IMR-90 (cell line): Measurements from ENCODE around the gene KRTAP2-1. TPM values are rescaled to one million over a fixed set of nuclear protein-coding genes. Genes with fewer than 3 reads are reported as not detected.
"Not testable (repeated sequence)": the region's sequence is repeated elsewhere in the genome, so short reads cannot be mapped to it uniquely, and the experiment has no call there.

Experiments
- ATAC-seq: fragments of 200-7000 bp; cut with Tn5 transposase; 2 replicates; pipeline ENCODE4 v1.9.1; 2020; ENCODE audit warnings: low read depth, mild to moderate bottlenecking, moderate library complexity
- BruUV-seq: library from RNA; stranded (reverse); fragments of 400-500 nt; replicated peaks from 2 replicates; lab custom pipeline; 2021; lab: Mats Ljungman, UMichigan
- CTCF ChIA-PET: fragments of 300-600 bp; formaldehyde crosslinking; extraction: SDS; loops from one replicate; lab custom pipeline; 2021; ENCODE audit warnings: antibody characterized with exemption; lab: Yijun Ruan, JAX
- POLR2A ChIA-PET: fragments of 300-600 bp; sonication (Branson Sonifier 250); formaldehyde crosslinking; loops from one replicate; lab custom pipeline; 2022; ENCODE audit warnings: antibody characterized with exemption; ENCODE audit not compliant: unreplicated experiment; lab: Charles Lee
- DNase-seq: peaks from one replicate; pipeline ENCODE4 v3.0.0; 2013
- H2AFZ ChIP-seq: replicated peaks from 2 replicates; pipeline ENCODE3; 2013; ENCODE audit warnings: low read length, mild to moderate bottlenecking; ENCODE audit not compliant: poor library complexity
- H2AK5ac ChIP-seq: 2 replicates; pipeline ENCODE4 v1.6.1; 2013; ENCODE audit warnings: low read depth, low read length, inconsistent platforms
- H2AK9ac ChIP-seq: replicated peaks from 2 replicates; pipeline ENCODE3; 2013; ENCODE audit warnings: mild to moderate bottlenecking, low read depth, low read length, moderate library complexity; ENCODE audit not compliant: poor library complexity
- H2BK120ac ChIP-seq: 2 replicates; pipeline ENCODE4 v1.6.1; 2013; ENCODE audit warnings: low read depth, low read length, inconsistent platforms
- H2BK15ac ChIP-seq: 3 replicates; pipeline ENCODE4 v1.6.1; 2013; ENCODE audit warnings: low read depth, low read length, inconsistent platforms
- H2BK20ac ChIP-seq: 2 replicates; pipeline ENCODE4 v1.6.1; 2013; ENCODE audit warnings: low read depth, mild to moderate bottlenecking, inconsistent platforms, low read length, moderate library complexity
- H2BK5ac ChIP-seq: 2 replicates; pipeline ENCODE4 v1.6.1; 2013; ENCODE audit warnings: mild to moderate bottlenecking, low read depth, low read length, inconsistent platforms; ENCODE audit not compliant: poor library complexity, severe bottlenecking
- H3K14ac ChIP-seq: replicated peaks from 2 replicates; pipeline ENCODE4 v1.6.1; 2013; ENCODE audit warnings: low read depth, low read length, inconsistent platforms
- H3K18ac ChIP-seq: 2 replicates; pipeline ENCODE4 v1.6.1; 2013; ENCODE audit warnings: low read depth, low read length, control low read depth
- H3K23ac ChIP-seq: 2 replicates; pipeline ENCODE4 v1.6.1; 2013; ENCODE audit warnings: low read depth, low read length, inconsistent platforms
- H3K27ac ChIP-seq: 2 replicates; pipeline ENCODE4 v1.5.1; 2013; ENCODE audit warnings: mild to moderate bottlenecking, control low read depth, low read length; ENCODE audit not compliant: insufficient read depth
- H3K27me3 ChIP-seq: 2 replicates; pipeline ENCODE4 v1.6.1; 2013; ENCODE audit warnings: low read length; ENCODE audit not compliant: control insufficient read depth, insufficient read depth
- H3K36me3 ChIP-seq: 2 replicates; pipeline ENCODE4 v1.6.1; 2013; ENCODE audit warnings: low read length, mixed read lengths; ENCODE audit not compliant: control insufficient read depth, insufficient read depth
- H3K4ac ChIP-seq: 2 replicates; pipeline ENCODE4 v1.6.1; 2013; ENCODE audit warnings: low read depth, low read length, inconsistent platforms
- H3K4me1 ChIP-seq: 2 replicates; pipeline ENCODE4 v1.6.1; 2013; ENCODE audit warnings: low read length, mixed read lengths; ENCODE audit not compliant: control insufficient read depth, insufficient read depth
- H3K4me2 ChIP-seq: 2 replicates; pipeline ENCODE4 v1.6.1; 2013; ENCODE audit warnings: low read depth, mild to moderate bottlenecking, control low read depth, low read length, moderate library complexity
- H3K4me3 ChIP-seq: 2 replicates; pipeline ENCODE4 v1.5.1; 2013; ENCODE audit warnings: low read depth, mild to moderate bottlenecking, control low read depth, low read length, moderate library complexity; ENCODE audit not compliant: insufficient read depth
- H3K56ac ChIP-seq: 2 replicates; pipeline ENCODE4 v1.6.1; 2013; ENCODE audit warnings: low read length, inconsistent platforms; ENCODE audit not compliant: insufficient read depth; ENCODE audit errors: extremely low read depth
- H3K79me1 ChIP-seq, 2 experiments: 2 replicates each; pipeline ENCODE4 v1.6.1; 2013; ENCODE audit warnings: low read length in 2 of 2, inconsistent platforms in 1 of 2, low read depth in 1 of 2
- H3K9ac ChIP-seq: 2 replicates; pipeline ENCODE4 v1.6.1; 2013; ENCODE audit warnings: low read depth, low read length, control low read depth
- H3K9me1 ChIP-seq: 2 replicates; pipeline ENCODE4 v1.6.1; 2013; ENCODE audit warnings: low read length, inconsistent platforms; ENCODE audit not compliant: insufficient read depth
- H3K9me3 ChIP-seq: 2 replicates; pipeline ENCODE4 v1.6.1; 2013; ENCODE audit warnings: low read length; ENCODE audit not compliant: control insufficient read depth, insufficient read depth
- H4K20me1 ChIP-seq: 2 replicates; pipeline ENCODE4 v1.6.1; 2013; ENCODE audit warnings: low read length, inconsistent platforms; ENCODE audit not compliant: insufficient read depth
- H4K5ac ChIP-seq: 2 replicates; pipeline ENCODE4 v1.6.1; 2013; ENCODE audit warnings: mild to moderate bottlenecking, low read depth, low read length, control low read depth
- H4K8ac ChIP-seq, 2 experiments: 2 replicates each; pipeline ENCODE4 v1.6.1; 2013; ENCODE audit warnings: low read depth in 2 of 2, low read length in 2 of 2, control low read depth in 1 of 2, inconsistent platforms in 1 of 2
- H4K91ac ChIP-seq: 2 replicates; pipeline ENCODE4 v1.6.1; 2013; ENCODE audit warnings: low read depth, low read length, inconsistent platforms; ENCODE audit not compliant: insufficient read depth
- CEBPB ChIP-seq: IDR thresholded peaks from 2 replicates; pipeline ENCODE4 v1.6.1; 2012; ENCODE audit warnings: low read depth, low read length, improper control_type of control experiment
- FOS ChIP-seq: fragments of 150-350 bp; IDR thresholded peaks from 2 replicates; pipeline ENCODE4 v1.6.1; 2016; ENCODE audit warnings: low read depth, low read length
- WGBS, 2 experiments: methylation state at CpG; one replicate each; pipeline versions ENCODE4 v1.1.5 to v1.1.7; 2013; ENCODE audit warnings: missing lambda C conversion rate in 2 of 2; ENCODE audit not compliant: insufficient read length in 1 of 2; ENCODE audit errors: extremely low coverage in 2 of 2; 5-methylcytosine and 5-hydroxymethylcytosine counted together
- dilution Hi-C: fragments of 300-500 bp; cut with HindIII; formaldehyde crosslinking; loops from one replicate; pipeline ENCODE4 v1.14.3; 2018; ENCODE audit warnings: low sequenced_read_pairs; ENCODE audit not compliant: unreplicated experiment
- in situ Hi-C: fragments of 300-500 bp; cut with MboI; formaldehyde crosslinking; loops from 3 replicates; pipeline ENCODE4 v1.14.3; 2019; ENCODE audit warnings: low sequenced_read_pairs, inconsistent platforms, mixed read lengths
- intact Hi-C: fragments of 100-400 bp; cut with micrococcal nuclease; formaldehyde crosslinking; loops from 2 replicates; pipeline ENCODE4 v1.10.0; 2022
- polyA plus RNA-seq, 3 experiments: library from polyadenylated mRNA; depleted of rRNA; stranded (reverse); fragments of >200 nt; gene quantifications; 2 replicates each; pipeline ENCODE4 v1.2.3, GENCODE V29; 2012; ENCODE audit warnings: low replicate concordance in 1 of 3
- total RNA-seq: library from RNA; depleted of rRNA; stranded (reverse); fragments of >200 nt; gene quantifications from 2 replicates; pipeline ENCODE4 v1.2.3, GENCODE V29; 2012

Gene KRTAP2-1
- total and polyA plus RNA-seq, 2 of the 4 experiments (the other 2 are of a cell fraction): not detected

- Histone ChIP-seq H2BK20ac (peak overlapping the region; percentile 98), H3K4me2 (peak overlapping the region; percentile 72), H3K9ac (peak overlapping the region; percentile 55; the same call in 1 of the 2 replicates), H2AK5ac (peak overlapping the region; percentile 93), H4K91ac (peak overlapping the region; percentile 89), H3K23ac (peak overlapping the region; percentile 93; the same call in 1 of the 2 replicates), H4K8ac (peak overlapping the region; percentile 10 to 67), H3K27ac (peak overlapping the region; percentile 94), H3K56ac (peak overlapping the region; percentile 71; the same call in 1 of the 2 replicates), H3K14ac (peak overlapping the region; percentile 79; the same call in 1 of the 2 replicates), H4K5ac (peak overlapping the region; percentile 91; the same call in 1 of the 2 replicates), H3K4me1 (peaks cover 16% of the 10 kb centered on the region), H3K4ac (peak overlapping the region; percentile 93), H2BK5ac (peak overlapping the region; percentile 98), H2BK15ac (peak overlapping the region; percentile 25; the same call in 1 of the 3 replicates), H3K18ac (peak overlapping the region; percentile 76), H2BK120ac (peak overlapping the region; percentile 99)
- CTCF ChIA-PET: interaction anchor here (0.7 to 2.1 kb wide), 2 partner anchors 254 to 263 kb away, joined by 3 to 7 read pairs; no protein-coding TSS in a partner anchor
- DNase-seq (peak; percentile 94), ATAC-seq (peak; percentile 35)
- H3K9me3 ChIP-seq, H3K79me1 ChIP-seq, H3K9me1 ChIP-seq, H2AFZ ChIP-seq, H4K20me1 ChIP-seq, H3K36me3 ChIP-seq, H3K4me3 ChIP-seq, dilution Hi-C loops, in situ Hi-C loops, H2AK9ac ChIP-seq, H3K27me3 ChIP-seq: not testable (repeated sequence)
- BruUV-seq: TSS peak; percentile 81
- POLR2A ChIA-PET: interaction anchor here (0.6 to 3.0 kb wide), 3 partner anchors 11 to 510 kb away, joined by 3 to 12 read pairs (median 5); no protein-coding TSS in a partner anchor
- intact Hi-C loops: loop anchor here (2.0 to 5.0 kb wide), 6 partner anchors 102 to 588 kb away; no protein-coding TSS in a partner anchor
- WGBS, 2 experiments: 0% methylated on average over 1 of the region's 31 CpGs; no CpG with 5 or more reads in 1 of the 2 experiments
- peak; percentile 74 for TF ChIP-seq CEBPB
- TF ChIP-seq FOS: 0 out of 2 replicates have a peak, but pooled peaks have one; percentile 47
Measured at GRCh38 chr17:41059276-41060051, 12.3 kb upstream of the KRTAP2-1 start.
